Tibial nerve (tissue), 4 donors: ENCODE measurements around the gene GPR37L1. TPM values are rescaled to one million over a fixed set of nuclear protein-coding genes. Genes with fewer than 3 reads are reported as not detected.

Source experiments
- DNase-seq, 2 donors: peaks; one replicate each; pipeline ENCODE4 v3.0.0-alpha.2; 2019; ENCODE audit warnings: low spot score in 2 of 2
- H3K27ac ChIP-seq, 4 donors: fragments of 200-600 bp; sonication (generic) in 3 of 4; one replicate each; pipeline ENCODE4 v1.5.1; 2017 to 2019; ENCODE audit warnings: mild to moderate bottlenecking in 1 of 4
- H3K27me3 ChIP-seq, 2 donors: fragments of 200-600 bp; sonication (generic) in 1 of 2; one replicate each; pipeline versions ENCODE4 v1.5.1 to v1.6.0; 2017 to 2019
- H3K36me3 ChIP-seq, 3 donors: fragments of 200-600 bp; sonication (generic); one replicate each; pipeline ENCODE4 v1.5.1; 2018 to 2019
- H3K4me1 ChIP-seq, 4 donors: fragments of 200-600 bp; sonication (generic) in 3 of 4; one replicate each; pipeline ENCODE4 v1.5.1; 2017 to 2019
- H3K4me3 ChIP-seq, 4 donors: fragments of 200-600 bp; sonication (generic) in 3 of 4; one replicate each; pipeline ENCODE4 v1.5.1; 2017 to 2019; ENCODE audit warnings: mild to moderate bottlenecking in 1 of 4, moderate library complexity in 1 of 4
- H3K9me3 ChIP-seq, 4 donors: fragments of 200-600 bp; sonication (generic) in 3 of 4; one replicate each; pipeline ENCODE4 v1.5.1; 2017 to 2019
- CTCF ChIP-seq, 5 experiments: fragments of 200-600 bp in 3 of 5; fragments of 450-650 bp in 2 of 5; sonication (generic) in 3 of 5; IDR thresholded peaks; one replicate each; pipeline ENCODE4 v1.5.1; 2016 to 2019; ENCODE audit warnings: antibody characterized with exemption in 5 of 5, mild to moderate bottlenecking in 3 of 5, moderate library complexity in 2 of 5
- EP300 ChIP-seq, 2 donors: sonication (generic); formaldehyde crosslinking; IDR thresholded peaks; one replicate each; pipeline ENCODE4 v1.6.1; 2017; ENCODE audit warnings: antibody characterized with exemption in 2 of 2, mild to moderate bottlenecking in 1 of 2
- POLR2A ChIP-seq, 2 donors: fragments of 450-650 bp; IDR thresholded peaks; one replicate each; pipeline ENCODE4 v1.6.1; 2017; ENCODE audit warnings: antibody characterized with exemption in 2 of 2, mild to moderate bottlenecking in 2 of 2, moderate library complexity in 2 of 2
- WGBS, 2 donors: methylation state at CpG; one replicate each; pipeline ENCODE4 v1.1.5; 2018; 5-methylcytosine and 5-hydroxymethylcytosine counted together
- total RNA-seq, 4 donors: library from RNA; depleted of rRNA; stranded (reverse); fragments of >200 nt; gene quantifications; one replicate each; pipeline ENCODE4 v1.1.0, GENCODE V29; 2016

GPR37L1 gene
- total RNA-seq, 4 donors from 2014 or later: 13.8 to 26.3 (median 24.3) TPM

GRCh38 chr1:202162047-202162417 is 39.3 kb downstream of the GPR37L1 start:
- Histone ChIP-seq H3K4me1 (peaks cover 0 to 53% (median 22%) of the 10 kb centered on the region in 4 donors), H3K9me3 (no peaks in the 10 kb centered on the region), H3K36me3 (no peaks in the 10 kb centered on the region), H3K4me3 (no peak overlapping the region), H3K27me3 (no peaks in the 10 kb centered on the region), H3K27ac (peak overlapping the region in 1 of 4 donors; percentile 80)
- DNase-seq: no peak
- TF ChIP-seq POLR2A (IDR thresholded peaks at IDR 0.05) (no peak), CTCF (IDR thresholded peaks at IDR 0.05) (no peak)
- WGBS, 2 donors: 83 to 89% methylated on average over 4 of the region's 4 CpGs

GRCh38 chr1:202162418-202163280 is 39.9 kb downstream of the GPR37L1 start:
- WGBS, 2 donors: 48 to 57% methylated on average over 14 to 15 of the region's 15 CpGs

GRCh38 chr1:202163281-202164270 is 40.9 kb downstream of the GPR37L1 start:
- no peaks in the 10 kb centered on the region for H3K36me3 ChIP-seq
- 55 to 68% methylated on average over 10 of the region's 12 CpGs for WGBS, 2 donors
- TF ChIP-seq EP300 (IDR thresholded peaks at IDR 0.05) (no peak), POLR2A (IDR thresholded peaks at IDR 0.05) (no peak), CTCF (IDR thresholded peaks at IDR 0.05) (no peak)
- peaks cover 0 to 66% (median 24%) of the 10 kb centered on the region in 4 donors for H3K4me1 ChIP-seq
- no peak overlapping the region for H3K4me3 ChIP-seq
- peak overlapping the region in 2 of 4 donors; percentile 12 to 50 for H3K27ac ChIP-seq
- no peak for DNase-seq
- no peaks in the 10 kb centered on the region for H3K27me3 ChIP-seq
- no peaks in the 10 kb centered on the region for H3K9me3 ChIP-seq

More at GRCh38 chr1:202162418-202163280, 39.9 kb downstream of the GPR37L1 start:
- Histone ChIP-seq H3K4me3 (no peak overlapping the region), H3K27me3 (no peaks in the 10 kb centered on the region), H3K36me3 (no peaks in the 10 kb centered on the region), H3K9me3 (no peaks in the 10 kb centered on the region), H3K4me1 (peaks cover 0 to 56% (median 23%) of the 10 kb centered on the region in 4 donors), H3K27ac (peak overlapping the region in 2 of 4 donors; percentile 28 to 80)
- TF ChIP-seq CTCF (IDR thresholded peaks at IDR 0.05) (no peak), POLR2A (IDR thresholded peaks at IDR 0.05) (no peak), EP300 (IDR thresholded peaks at IDR 0.05) (no peak)
- no peak for DNase-seq

- WGBS, 2 donors: 69 to 72% methylated on average over 11 of the region's 11 CpGs
These were observed 41.7 kb downstream of the GPR37L1 start for GRCh38 chr1:202164271-202165037.

More at GRCh38 chr1:202164271-202165037, 41.7 kb downstream of the GPR37L1 start:
- no peak for DNase-seq
- Histone ChIP-seq H3K4me3 (no peak overlapping the region), H3K9me3 (no peaks in the 10 kb centered on the region), H3K27ac (peak overlapping the region in 1 of 4 donors; percentile 50), H3K4me1 (peaks cover 0 to 67% (median 24%) of the 10 kb centered on the region in 4 donors), H3K27me3 (no peaks in the 10 kb centered on the region), H3K36me3 (no peaks in the 10 kb centered on the region)
- no peak for TF ChIP-seq EP300 (IDR thresholded peaks at IDR 0.05)
- TF ChIP-seq POLR2A (IDR thresholded peaks at IDR 0.05): no peak
- no peak for TF ChIP-seq CTCF (IDR thresholded peaks at IDR 0.05)
